AG08395 (cell line): ENCODE measurements around the gene ACOT7.
"Not testable (repeated sequence)": the region's sequence is repeated elsewhere in the genome, so short reads cannot be mapped to it uniquely, and the experiment has no call there.

ENCODE experiments used
- DNase-seq: peaks from one replicate; pipeline ENCODE4 v3.0.0; 2012; ENCODE audit warnings: mixed read lengths, low spot score

Gene ACOT7

GRCh38 chr1:6393400-6394187 is at the start of gene ACOT7:
Gene ACOT7, minus strand, starts transcription at chr1:6393767. Its CDS starts 368 bp downstream, at chr1:6393399.
- DNase-seq, result peak; percentile 98

GRCh38 chr1:6441586-6441985 is 48.0 kb upstream of the ACOT7 start:
- no peak for DNase-seq

- DNase-seq, result peak; percentile 56
Measured at GRCh38 chr1:6440198-6441126, 46.9 kb upstream of the ACOT7 start.

- DNase-seq, result peak; percentile 77
Measured at GRCh38 chr1:6438047-6438525, 44.5 kb upstream of the ACOT7 start.

- DNase-seq, result not testable (repeated sequence)
Measured at GRCh38 chr1:6437012-6437700, 43.6 kb upstream of the ACOT7 start.

GRCh38 chr1:6436277-6436676 is 42.7 kb upstream of the ACOT7 start:
- DNase-seq, result not testable (repeated sequence)

GRCh38 chr1:6435547-6435946 is 42.0 kb upstream of the ACOT7 start:
- no peak for DNase-seq

- DNase-seq, result no peak
Measured at GRCh38 chr1:6435129-6435528, 41.6 kb upstream of the ACOT7 start.

- no peak for DNase-seq
Measured at GRCh38 chr1:6434186-6434585, 40.6 kb upstream of the ACOT7 start.

- not testable (repeated sequence) for DNase-seq
Measured at GRCh38 chr1:6431645-6432579, 38.3 kb upstream of the ACOT7 start.

GRCh38 chr1:6429660-6430411 is 36.3 kb upstream of the ACOT7 start:
- not testable (repeated sequence) for DNase-seq

GRCh38 chr1:6428453-6428852 is 34.9 kb upstream of the ACOT7 start:
- DNase-seq, result not testable (repeated sequence)

- DNase-seq, result no peak
Measured at GRCh38 chr1:6427441-6428390, 34.1 kb upstream of the ACOT7 start.

- no peak for DNase-seq
Measured at GRCh38 chr1:6426972-6427350, 33.4 kb upstream of the ACOT7 start.

- DNase-seq, result no peak
Measured at GRCh38 chr1:6426277-6426971, 32.9 kb upstream of the ACOT7 start.

GRCh38 chr1:6425658-6426057 is 32.1 kb upstream of the ACOT7 start:
- no peak for DNase-seq

- DNase-seq, result peak; percentile 42
Measured at GRCh38 chr1:6424619-6425593, 31.3 kb upstream of the ACOT7 start, which contains the start of gene ESPN. Gene ESPN, plus strand, starts transcription at chr1:6424776. Its CDS starts 180 bp downstream, at chr1:6424956.
